ENCODE results near the gene SNRNP200. TPM values are rescaled to one million over a fixed set of nuclear protein-coding genes. Genes with fewer than 3 reads are reported as not detected.
A peak's percentile ranks its signal among the peaks of the same experiment; 100 is the strongest.

SNRNP200 gene
- total RNA-seq, 4 donors from 2014 or later: 73.7 to 106 (median 90.8) TPM

- intact Hi-C loops (cut with DNase I): no loop called here
- H3K36me3 ChIP-seq: no peaks in the 10 kb centered on the region
- H3K9me3 ChIP-seq: no peaks in the 10 kb centered on the region
- H3K27me3 ChIP-seq: peaks cover 3 to 91% (median 22%) of the 10 kb centered on the region in 4 donors
- TF ChIP-seq POLR2AphosphoS5 (IDR thresholded peaks at IDR 0.05) (no peak), CTCF (IDR thresholded peaks at IDR 0.05) (no peak), EP300 (IDR thresholded peaks at IDR 0.05) (no peak), POLR2A (IDR thresholded peaks at IDR 0.05; ENCODE audit: low read depth) (no peak)
- peak overlapping the region; percentile 56 to 65 (median 60) for H3K4me3 ChIP-seq
- peaks cover 22 to 33% (median 31%) of the 10 kb centered on the region in 4 donors for H3K4me1 ChIP-seq
- H3K27ac ChIP-seq (replicated peaks in 1 of 4): peak overlapping the region; percentile 10 to 65 (median 54)
- 13% methylated on average over 14 of the region's 41 CpGs for WGBS
- no peak for DNase-seq (ENCODE audit: extremely low spot score)
Observed at GRCh38 chr2:96320728-96321622, 15.6 kb upstream of the SNRNP200 start.

GRCh38 chr2:96320326-96320725 lies 15.0 kb upstream of the SNRNP200 start:
- H3K27me3 ChIP-seq: peaks cover 3 to 84% (median 15%) of the 10 kb centered on the region in 4 donors
- peaks cover 20 to 27% (median 25%) of the 10 kb centered on the region in 4 donors for H3K4me1 ChIP-seq
- H3K4me3 ChIP-seq: peak overlapping the region in 1 of 4 donors; percentile 65
- WGBS: 81% methylated on average over 3 of the region's 3 CpGs
- no peak for DNase-seq (ENCODE audit: extremely low spot score)
- H3K9me3 ChIP-seq: no peaks in the 10 kb centered on the region
- TF ChIP-seq POLR2A (IDR thresholded peaks at IDR 0.05; ENCODE audit: low read depth): no peak
- TF ChIP-seq CTCF (IDR thresholded peaks at IDR 0.05): no peak
- no peak for TF ChIP-seq EP300 (IDR thresholded peaks at IDR 0.05)
- TF ChIP-seq POLR2AphosphoS5 (IDR thresholded peaks at IDR 0.05): no peak
- intact Hi-C loops (cut with DNase I): no loop called here
- H3K36me3 ChIP-seq: no peaks in the 10 kb centered on the region
- H3K27ac ChIP-seq (replicated peaks in 1 of 4): no peak overlapping the region

- H3K27ac ChIP-seq (replicated peaks in 1 of 4): no peak overlapping the region
- no peak for TF ChIP-seq CTCF (IDR thresholded peaks at IDR 0.05)
- TF ChIP-seq POLR2A (IDR thresholded peaks at IDR 0.05; ENCODE audit: low read depth): no peak
- TF ChIP-seq EP300 (IDR thresholded peaks at IDR 0.05): no peak
- no peak for TF ChIP-seq POLR2AphosphoS5 (IDR thresholded peaks at IDR 0.05)
- intact Hi-C loops (cut with DNase I): no loop called here
- no peaks in the 10 kb centered on the region for H3K9me3 ChIP-seq
- no peak overlapping the region for H3K4me3 ChIP-seq
- H3K27me3 ChIP-seq: peaks cover 0 to 75% (median 9%) of the 10 kb centered on the region in 4 donors
- peaks cover 12 to 18% (median 18%) of the 10 kb centered on the region in 4 donors for H3K4me1 ChIP-seq
- 93% methylated on average over 1 of the region's 1 CpG for WGBS
- no peak for DNase-seq (ENCODE audit: extremely low spot score)
- H3K36me3 ChIP-seq: no peaks in the 10 kb centered on the region
Observed at GRCh38 chr2:96319396-96319795, 14.1 kb upstream of the SNRNP200 start.

GRCh38 chr2:96318723-96319122 lies 13.4 kb upstream of the SNRNP200 start:
- intact Hi-C loops (cut with DNase I): no loop called here
- TF ChIP-seq POLR2AphosphoS5 (IDR thresholded peaks at IDR 0.05) (no peak), EP300 (IDR thresholded peaks at IDR 0.05) (no peak), POLR2A (IDR thresholded peaks at IDR 0.05; ENCODE audit: low read depth) (no peak), CTCF (IDR thresholded peaks at IDR 0.05) (no peak)
- H3K9me3 ChIP-seq: no peaks in the 10 kb centered on the region
- H3K27me3 ChIP-seq: peaks cover 0 to 68% (median 9%) of the 10 kb centered on the region in 4 donors
- 93% methylated on average over 4 of the region's 4 CpGs for WGBS
- H3K4me1 ChIP-seq: peaks cover 12 to 18% (median 18%) of the 10 kb centered on the region in 4 donors
- H3K4me3 ChIP-seq: no peak overlapping the region
- H3K36me3 ChIP-seq: no peaks in the 10 kb centered on the region
- DNase-seq (ENCODE audit: extremely low spot score): no peak
- H3K27ac ChIP-seq (replicated peaks in 1 of 4): no peak overlapping the region
